ENCODE measurements around the gene CHRM1. TPM values are rescaled to one million over a fixed set of nuclear protein-coding genes. Genes with fewer than 3 reads are reported as not detected.

The CHRM1 gene
- total RNA-seq, 1 experiment from 2014 or later, result not detected

DNA sequence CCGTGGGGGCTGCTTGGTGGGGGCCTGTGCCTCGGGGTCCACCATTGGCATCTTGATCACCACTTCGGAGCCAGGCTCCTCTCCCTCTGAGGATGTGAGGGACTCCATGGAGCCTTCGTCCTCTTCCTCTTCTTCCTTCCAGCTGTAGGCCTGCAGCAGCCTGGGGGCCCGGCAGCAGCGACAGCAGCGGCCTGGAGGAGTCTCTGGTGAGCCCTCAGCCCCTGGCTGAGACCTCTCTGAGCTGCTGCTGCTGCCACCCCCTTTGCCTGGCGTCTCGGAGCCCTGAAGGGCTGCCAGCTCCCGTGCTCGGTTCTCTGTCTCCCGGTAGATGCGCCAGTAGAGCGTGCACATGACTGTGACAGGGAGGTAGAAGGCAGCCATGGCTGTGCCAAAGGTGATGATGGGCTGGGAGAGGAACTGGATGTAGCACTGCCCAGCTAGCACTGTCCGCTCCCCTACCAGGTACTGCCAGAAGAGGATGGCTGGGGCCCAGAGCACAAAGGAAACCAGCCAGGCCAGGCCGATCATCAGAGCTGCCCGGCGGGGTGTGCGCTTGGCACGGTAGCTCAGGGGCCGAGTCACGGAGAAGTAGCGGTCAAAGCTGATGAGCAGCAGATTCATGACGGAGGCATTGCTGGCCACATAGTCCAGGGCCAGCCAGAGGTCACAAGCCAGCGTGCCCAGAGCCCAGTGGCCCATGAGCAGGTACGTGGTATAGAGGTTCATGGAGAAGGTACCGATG lies 10.9 kb downstream of the CHRM1 start:
- DNase-seq, result no peak
- Mint-ChIP-seq H3K36me3 (ENCODE audit: insufficient read depth in 1 of 3, low read depth in 3 of 3) (peaks cover 0 to 6% (median 0%) of the 10 kb centered on the region in 3 experiments; a peak in 1 of 7 replicates), H3K27ac (peak overlapping the region in 1 of 3 experiments; percentile 85; a peak in 2 of 7 replicates), H3K4me1 (peaks cover 21 to 28% of the 10 kb centered on the region in 2 experiments), H3K4me3 (0 out of 5 replicates have a peak overlapping the region, but pooled peaks of 1 of the 2 experiments have one; percentile 29), H3K27me3 (ENCODE audit: low read depth) (peaks cover 13% of the 10 kb centered on the region), H3K9me3 (peaks cover 2 to 5% of the 10 kb centered on the region in 2 experiments; a peak in 2 of 5 replicates)
- Histone ChIP-seq H3T11ph (ENCODE audit: low read length) (no peak overlapping the region), H3K4me1 (ENCODE audit: insufficient read depth, low read length) (peaks cover 3% of the 10 kb centered on the region; the same call in 1 of the 2 replicates), H3K56ac (ENCODE audit: insufficient read length, low read depth, low read length) (no peak overlapping the region), H3K9me3 (ENCODE audit: control insufficient read depth, low read depth, low read length) (no peaks in the 10 kb centered on the region), H3K4me2 (ENCODE audit: insufficient read depth, insufficient read length, low read length) (peak overlapping the region; percentile 36), H2AFZ (ENCODE audit: low read length) (no peak overlapping the region), H2BK12ac (ENCODE audit: insufficient read length, low read depth, low read length) (no peak overlapping the region), H3K14ac (ENCODE audit: insufficient read depth, low read length) (peak overlapping the region; percentile 13), H2AK5ac (ENCODE audit: insufficient read length, low read length) (no peak overlapping the region), H3K23ac (ENCODE audit: insufficient read length, low read depth, low read length) (no peak overlapping the region), H3K27me3 (ENCODE audit: insufficient read depth, low read length) (no peaks in the 10 kb centered on the region; the same call in 1 of the 2 replicates), H2BK20ac (ENCODE audit: low read depth, low read length, poor library complexity, severe bottlenecking) (no peak overlapping the region), H3K79me1 (ENCODE audit: insufficient read depth, low read depth, low read length, poor library complexity, severe bottlenecking) (no peaks in the 10 kb centered on the region), H2BK5ac (ENCODE audit: insufficient read length, low read length) (no peak overlapping the region), H3K4ac (ENCODE audit: low read depth, low read length) (no peak overlapping the region), H3K27ac (ENCODE audit: insufficient read length, low read depth, low read length) (no peak overlapping the region), H4K91ac (ENCODE audit: insufficient read length, low read depth, low read length) (no peak overlapping the region), H4K20me1 (ENCODE audit: control insufficient read depth, insufficient read depth, insufficient read length) (no peaks in the 10 kb centered on the region), H3K79me2 (ENCODE audit: insufficient read depth, low read length) (no peaks in the 10 kb centered on the region), H4K8ac (replicated peaks; ENCODE audit: insufficient read length, low read depth, low read length) (no peak overlapping the region), H4K5ac (ENCODE audit: insufficient read length, low read depth, low read length) (no peak overlapping the region), H3K18ac (ENCODE audit: insufficient read length, low read depth, low read length) (peak overlapping the region; percentile 80), H3K9ac (ENCODE audit: extremely low read depth, insufficient read length, low read length) (no peak overlapping the region), H2BK15ac (ENCODE audit: low read depth, low read length) (no peak overlapping the region), H2BK120ac (ENCODE audit: low read depth, low read length, poor library complexity, severe bottlenecking) (no peak overlapping the region), H3K23me2 (ENCODE audit: insufficient read length, low read depth, low read length, poor library complexity, severe bottlenecking) (no peaks in the 10 kb centered on the region)
- WGBS (ENCODE audit: extremely low coverage, insufficient read length, low lambda C conversion rate), result no CpG with 5 or more reads among the region's 27 CpGs
- TF ChIP-seq, protein P1, sequence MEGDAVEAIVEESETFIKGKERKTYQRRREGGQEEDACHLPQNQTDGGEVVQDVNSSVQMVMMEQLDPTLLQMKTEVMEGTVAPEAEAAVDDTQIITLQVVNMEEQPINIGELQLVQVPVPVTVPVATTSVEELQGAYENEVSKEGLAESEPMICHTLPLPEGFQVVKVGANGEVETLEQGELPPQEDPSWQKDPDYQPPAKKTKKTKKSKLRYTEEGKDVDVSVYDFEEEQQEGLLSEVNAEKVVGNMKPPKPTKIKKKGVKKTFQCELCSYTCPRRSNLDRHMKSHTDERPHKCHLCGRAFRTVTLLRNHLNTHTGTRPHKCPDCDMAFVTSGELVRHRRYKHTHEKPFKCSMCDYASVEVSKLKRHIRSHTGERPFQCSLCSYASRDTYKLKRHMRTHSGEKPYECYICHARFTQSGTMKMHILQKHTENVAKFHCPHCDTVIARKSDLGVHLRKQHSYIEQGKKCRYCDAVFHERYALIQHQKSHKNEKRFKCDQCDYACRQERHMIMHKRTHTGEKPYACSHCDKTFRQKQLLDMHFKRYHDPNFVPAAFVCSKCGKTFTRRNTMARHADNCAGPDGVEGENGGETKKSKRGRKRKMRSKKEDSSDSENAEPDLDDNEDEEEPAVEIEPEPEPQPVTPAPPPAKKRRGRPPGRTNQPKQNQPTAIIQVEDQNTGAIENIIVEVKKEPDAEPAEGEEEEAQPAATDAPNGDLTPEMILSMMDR (conservative IDR thresholded peaks at IDR 0.05), result no peak
